ENCODE results near the gene FIBP.

- TF ChIP-seq CTCF (IDR thresholded peaks at IDR 0.05) (no peak), POLR2A (IDR thresholded peaks at IDR 0.05; ENCODE audit: low read depth) (no peak), POLR2AphosphoS5 (IDR thresholded peaks at IDR 0.05) (no peak)
Observed at GRCh38 chr11:65917077-65917433, 28.8 kb upstream of the FIBP start.
